Stimulated activated CD8-positive, alpha-beta memory T cell treated with anti-CD3 and anti-CD28 coated beads, Interleukin-15, amount 100 ng/mL, for 1 hour (primary cell): ENCODE measurements around the gene SEL1L3.

Source experiments
- DNase-seq: peaks from one replicate; pipeline ENCODE4 v3.0.0-alpha.2; 2020; ENCODE audit warnings: low read depth

The SEL1L3 gene

GRCh38 chr4:25743971-25744370, 118.8 kb downstream of the SEL1L3 start:
- DNase-seq, result no peak

- DNase-seq, result no peak
These were observed 133.2 kb downstream of the SEL1L3 start for GRCh38 chr4:25729564-25729963.

GRCh38 chr4:25728886-25729285, 133.9 kb downstream of the SEL1L3 start:
- no peak for DNase-seq

GRCh38 chr4:25727711-25728493, 134.9 kb downstream of the SEL1L3 start:
- no peak for DNase-seq

- DNase-seq, result no peak
These were observed 136.9 kb downstream of the SEL1L3 start for GRCh38 chr4:25725870-25726269.

- DNase-seq, result no peak
These were observed 139.4 kb downstream of the SEL1L3 start for GRCh38 chr4:25723409-25723808.

- no peak for DNase-seq
These were observed 139.8 kb downstream of the SEL1L3 start for GRCh38 chr4:25722964-25723363.

- DNase-seq, result no peak
These were observed 149.0 kb downstream of the SEL1L3 start for GRCh38 chr4:25713812-25714211.

- DNase-seq, result no peak
These were observed 150.2 kb downstream of the SEL1L3 start for GRCh38 chr4:25712611-25713010.

- DNase-seq, result no peak
These were observed 152.2 kb downstream of the SEL1L3 start for GRCh38 chr4:25710637-25711036.

GRCh38 chr4:25704516-25704915, 158.3 kb downstream of the SEL1L3 start:
- DNase-seq, result no peak

- no peak for DNase-seq
These were observed 158.9 kb downstream of the SEL1L3 start for GRCh38 chr4:25703731-25704388.

- no peak for DNase-seq
These were observed 159.9 kb downstream of the SEL1L3 start for GRCh38 chr4:25702848-25703247.

- DNase-seq, result no peak
These were observed 162.1 kb downstream of the SEL1L3 start for GRCh38 chr4:25700661-25701060.

GRCh38 chr4:25697516-25697915, 165.3 kb downstream of the SEL1L3 start:
- no peak for DNase-seq
